Small intestine (tissue), 7 donors: ENCODE results near the gene OSGIN1. TPM values are rescaled to one million over a fixed set of nuclear protein-coding genes. Genes with fewer than 3 reads are reported as not detected.

Experiments
- DNase-seq, 2 donors: peaks; one replicate each; pipeline versions ENCODE4 v3.0.0 to v3.0.0-alpha.2; 2013
- FAIRE-seq: peaks from 2 replicates; lab custom pipeline; 2012; peaks lifted over from hg19 to GRCh38; lab: Jason Lieb, UNC
- H3K27ac ChIP-seq, 3 donors: one replicate each; pipeline ENCODE4 v1.5.1; 2013; ENCODE audit warnings: low read length in 2 of 3, mild to moderate bottlenecking in 2 of 3, control low read depth in 1 of 3, inconsistent platforms in 1 of 3, low read depth in 1 of 3, moderate library complexity in 1 of 3
- H3K27me3 ChIP-seq, 3 donors: one replicate each; pipeline ENCODE4 v1.6.1; 2013; ENCODE audit warnings: low read length in 3 of 3, inconsistent platforms in 1 of 3; ENCODE audit not compliant: control insufficient read depth in 3 of 3, insufficient read depth in 3 of 3
- H3K36me3 ChIP-seq, 3 donors: one replicate each; pipeline ENCODE4 v1.6.1; 2013; ENCODE audit warnings: low read length in 3 of 3, inconsistent platforms in 1 of 3, low read depth in 1 of 3, mild to moderate bottlenecking in 1 of 3, moderate library complexity in 1 of 3; ENCODE audit not compliant: control insufficient read depth in 3 of 3, insufficient read depth in 2 of 3
- H3K4me1 ChIP-seq, 3 donors: one replicate each; pipeline ENCODE4 v1.6.1; 2013; ENCODE audit warnings: low read length in 2 of 3, inconsistent platforms in 1 of 3, low read depth in 1 of 3, mild to moderate bottlenecking in 1 of 3, moderate library complexity in 1 of 3; ENCODE audit not compliant: control insufficient read depth in 3 of 3, insufficient read depth in 2 of 3
- H3K4me3 ChIP-seq, 3 donors: one replicate each; pipeline ENCODE4 v1.5.1; 2013; ENCODE audit warnings: low read length in 3 of 3, control low read depth in 1 of 3, inconsistent platforms in 1 of 3, low read depth in 1 of 3, mild to moderate bottlenecking in 1 of 3, moderate library complexity in 1 of 3
- H3K9me3 ChIP-seq, 2 donors: one replicate each; pipeline ENCODE4 v1.6.1; 2013; ENCODE audit warnings: low read depth in 1 of 2, low read length in 1 of 2; ENCODE audit not compliant: control insufficient read depth in 2 of 2, insufficient read depth in 1 of 2
- WGBS, 3 donors: extraction: QIAGEN DNeasy Blood & Tissue Kit; methylation state at CpG; one replicate each; pipeline ENCODE4 v1.1.7; 2013; 5-methylcytosine and 5-hydroxymethylcytosine counted together
- polyA plus RNA-seq, 4 donors: library from polyadenylated mRNA; stranded (reverse) in 3 of 4; unstranded in 1 of 4; fragments of 200-250 nt in 3 of 4; fragments of 120-200 nt in 1 of 4; gene quantifications; one replicate each; pipeline versions ENCODE4 v1.2.1 to v1.2.3, GENCODE V29; 2013
- donor health status: healthy with polysubstance abuse.
- donor health status: control.
- donor health status: control.
- donor health status: Bipolar disorder and iron deficiency.
- donor health status: healthy.

Gene OSGIN1
- polyA plus RNA-seq, 4 donors = 3.4 to 101 (median 41.1) TPM

DNA sequence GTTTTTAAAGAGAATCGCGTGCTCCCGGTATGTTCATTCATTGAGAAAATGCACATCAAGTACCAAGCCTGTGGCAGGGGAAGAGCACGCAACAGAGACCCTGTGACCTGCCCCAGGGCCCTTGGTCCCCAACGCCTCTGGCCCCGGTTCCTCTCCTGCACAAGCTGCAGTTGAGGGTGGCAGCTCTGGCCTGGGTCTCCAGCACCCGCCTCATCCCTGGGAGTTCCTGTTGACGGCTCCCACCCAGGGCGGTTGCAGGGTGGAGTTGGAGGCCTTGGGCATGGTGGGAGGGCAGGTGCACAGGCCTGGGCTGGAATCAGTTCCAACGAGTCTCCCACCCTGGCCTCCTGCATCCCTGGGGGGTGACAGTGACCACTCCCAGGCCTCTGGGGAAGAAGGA, 20.0 kb downstream of the OSGIN1 start:
- Histone ChIP-seq H3K9me3 (peaks cover 0 to 5% of the 10 kb centered on the region in 2 donors), H3K27me3 (peaks cover 0 to 18% (median 4%) of the 10 kb centered on the region in 3 donors), H3K4me3 (no peak overlapping the region), H3K4me1 (no peaks in the 10 kb centered on the region), H3K27ac (no peak overlapping the region), H3K36me3 (no peaks in the 10 kb centered on the region)
- whole genome bisulfite sequencing, 3 donors = 85 to 91% (median 87%) methylated on average over 9 to 10 of the region's 10 CpGs
- no peak for FAIRE-seq
- DNase-seq = no peak

DNA sequence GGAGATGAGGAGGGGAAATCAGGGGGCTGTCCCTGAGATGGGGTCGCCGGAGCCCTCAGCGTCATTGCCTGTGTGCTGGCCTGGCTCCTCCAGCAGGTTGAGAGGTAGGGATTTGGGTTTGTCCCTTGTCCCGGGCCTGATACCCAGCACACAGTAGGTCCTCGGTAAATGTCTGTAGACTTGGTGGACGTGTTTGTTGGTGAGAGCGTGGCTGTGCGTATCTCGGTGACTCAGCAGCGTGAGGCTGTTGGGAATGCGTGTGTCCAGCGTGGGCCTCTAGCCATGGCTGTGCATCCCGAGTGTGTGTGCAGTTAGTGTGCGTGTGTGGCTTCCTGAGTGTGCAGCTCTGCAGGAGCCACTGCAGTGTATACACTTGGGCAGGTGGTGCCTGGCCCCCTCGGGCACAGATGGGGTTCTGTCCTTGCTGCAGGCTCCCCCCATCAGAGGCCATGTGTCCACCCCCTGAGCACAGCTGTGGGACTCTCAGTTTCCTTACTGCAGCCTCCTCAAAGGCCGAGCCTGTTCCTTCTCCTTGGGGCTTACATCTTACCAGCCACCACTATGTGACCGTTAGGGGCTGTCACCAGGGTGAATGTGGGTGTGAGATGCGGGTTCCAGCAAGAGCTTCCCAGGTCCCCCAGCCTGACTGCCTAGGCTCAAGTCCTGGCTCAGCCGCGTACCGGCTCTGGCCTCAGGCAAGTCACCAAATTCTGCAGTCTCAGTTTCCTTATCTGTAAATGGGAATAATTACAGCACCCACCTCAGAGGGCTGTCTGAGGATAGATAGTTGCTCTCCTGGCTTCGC, 20.7 kb downstream of the OSGIN1 start:
- Histone ChIP-seq H3K27me3 (peaks cover 0 to 18% (median 4%) of the 10 kb centered on the region in 3 donors), H3K4me3 (no peak overlapping the region), H3K4me1 (no peaks in the 10 kb centered on the region), H3K27ac (no peak overlapping the region), H3K9me3 (peaks cover 0 to 12% of the 10 kb centered on the region in 2 donors), H3K36me3 (no peaks in the 10 kb centered on the region)
- no peak for FAIRE-seq
- no peak for DNase-seq
- 83 to 87% (median 87%) methylated on average over 22 of the region's 22 CpGs for WGBS, 3 donors

- Histone ChIP-seq H3K4me1 (no peaks in the 10 kb centered on the region), H3K9me3 (peaks cover 0 to 19% of the 10 kb centered on the region in 2 donors), H3K4me3 (no peak overlapping the region), H3K27me3 (peaks cover 0 to 12% (median 4%) of the 10 kb centered on the region in 3 donors), H3K27ac (no peak overlapping the region), H3K36me3 (no peaks in the 10 kb centered on the region)
- DNase-seq = no peak
- WGBS, 3 donors = 50 to 79% (median 71%) methylated on average over 7 of the region's 7 CpGs
- FAIRE-seq = no peak
These were observed 21.4 kb downstream of the OSGIN1 start for GRCh38 chr16:83974475-83974874.

DNA sequence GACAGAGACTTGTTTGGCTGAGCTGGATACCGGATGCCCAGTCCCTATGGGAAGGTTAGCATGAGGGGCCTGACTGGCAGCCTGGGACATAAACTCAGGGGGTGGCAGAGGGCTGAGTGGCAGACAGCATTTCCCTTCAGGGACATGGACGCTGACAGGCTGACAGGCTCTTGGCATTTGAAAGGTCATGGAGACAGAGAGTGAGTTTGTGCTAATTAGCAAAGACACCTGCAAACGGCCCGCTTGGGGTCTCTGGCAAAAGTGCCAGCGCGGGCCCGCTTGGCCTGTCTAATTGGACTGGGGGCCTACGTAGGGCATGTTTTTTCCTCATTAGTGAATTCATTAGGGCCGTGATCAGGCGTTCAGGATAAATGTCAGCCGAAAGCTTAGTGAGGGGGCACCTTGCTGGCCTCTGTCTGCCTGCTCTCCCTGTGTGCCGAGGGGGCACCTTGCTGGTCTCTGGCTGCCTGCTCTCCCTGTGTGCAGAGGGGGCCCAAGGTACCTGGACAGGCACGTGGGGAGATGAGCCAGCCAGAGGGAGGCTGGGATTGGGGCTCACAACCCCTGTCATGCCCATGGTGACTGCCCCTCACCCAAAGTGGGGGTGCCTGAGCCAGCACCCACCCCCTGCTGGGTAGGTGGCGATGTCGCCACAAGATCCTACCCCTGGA, 22.7 kb downstream of the OSGIN1 start:
- no peak for DNase-seq
- WGBS, 3 donors = 79 to 81% (median 81%) methylated on average over 15 of the region's 15 CpGs
- FAIRE-seq = no peak

GRCh38 chr16:83977056-83977815, 24.2 kb downstream of the OSGIN1 start:
- no peak overlapping the region for H3K27ac ChIP-seq
- no peaks in the 10 kb centered on the region for H3K27me3 ChIP-seq
- DNase-seq = no peak
- FAIRE-seq = no peak
- no peak overlapping the region for H3K4me3 ChIP-seq
- H3K4me1 ChIP-seq = no peaks in the 10 kb centered on the region
- WGBS, 3 donors = 80 to 91% (median 89%) methylated on average over 6 of the region's 6 CpGs
- no peaks in the 10 kb centered on the region for H3K36me3 ChIP-seq
- H3K9me3 ChIP-seq = peaks cover 0 to 25% of the 10 kb centered on the region in 2 donors

More for the DNA sequence above, 22.7 kb downstream of the OSGIN1 start:
- Histone ChIP-seq H3K27ac (no peak overlapping the region), H3K27me3 (no peaks in the 10 kb centered on the region), H3K36me3 (no peaks in the 10 kb centered on the region), H3K9me3 (peaks cover 0 to 25% of the 10 kb centered on the region in 2 donors), H3K4me3 (no peak overlapping the region), H3K4me1 (no peaks in the 10 kb centered on the region)

DNA sequence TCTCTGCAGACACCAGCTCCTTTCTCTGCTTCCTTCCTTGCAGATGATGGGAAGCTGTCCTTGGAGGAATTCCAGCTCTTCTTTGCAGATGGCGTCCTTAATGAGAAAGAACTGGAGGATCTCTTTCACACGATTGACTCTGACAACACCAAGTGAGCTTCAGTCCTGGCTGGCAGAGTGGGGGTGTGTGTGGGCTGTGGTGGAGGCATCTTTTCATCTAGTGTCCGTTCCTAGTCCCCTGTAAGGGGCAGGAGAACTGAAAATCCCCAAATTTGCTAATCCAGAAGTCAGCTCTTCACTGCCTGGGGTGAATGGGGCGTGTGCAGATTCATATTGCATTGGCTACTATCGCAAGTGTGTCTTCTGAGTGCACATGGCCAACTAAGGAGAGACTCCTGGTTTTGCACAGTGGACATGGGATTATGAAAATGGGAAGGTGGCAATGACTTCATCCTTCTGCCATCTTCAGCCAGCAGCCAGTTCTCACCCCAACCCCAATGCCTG, 25.4 kb downstream of the OSGIN1 start:
- H3K36me3 ChIP-seq = no peaks in the 10 kb centered on the region
- H3K9me3 ChIP-seq = peaks cover 0 to 25% of the 10 kb centered on the region in 2 donors
- H3K27me3 ChIP-seq = no peaks in the 10 kb centered on the region
- no peak overlapping the region for H3K27ac ChIP-seq
- no peak for FAIRE-seq
- WGBS, 3 donors = 79 to 83% (median 81%) methylated on average over 5 of the region's 5 CpGs
- H3K4me1 ChIP-seq = no peaks in the 10 kb centered on the region
- no peak overlapping the region for H3K4me3 ChIP-seq
- no peak for DNase-seq

DNA sequence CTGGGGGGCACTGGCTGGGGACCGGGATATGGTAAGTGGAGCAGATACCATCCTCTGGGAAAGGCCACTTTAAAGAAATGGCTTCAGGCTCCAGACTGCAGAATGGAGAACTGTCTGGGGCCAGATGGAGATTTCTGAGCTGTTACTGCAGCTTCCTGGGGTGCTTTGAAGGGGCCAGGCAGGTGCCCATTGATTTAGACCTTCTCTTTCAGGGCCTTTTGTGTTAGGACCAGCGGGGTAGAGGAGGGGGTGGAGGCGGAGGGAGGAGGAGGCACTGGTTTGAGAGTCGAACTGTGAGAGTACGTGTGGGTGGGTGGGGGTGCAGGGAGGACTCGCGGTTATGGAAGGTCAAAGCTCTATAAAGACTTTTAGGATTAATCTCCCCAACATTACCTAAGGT, 26.4 kb downstream of the OSGIN1 start:
- no peak overlapping the region for H3K27ac ChIP-seq
- FAIRE-seq = no peak
- H3K9me3 ChIP-seq = peaks cover 0 to 25% of the 10 kb centered on the region in 2 donors
- H3K27me3 ChIP-seq = no peaks in the 10 kb centered on the region
- H3K36me3 ChIP-seq = no peaks in the 10 kb centered on the region
- DNase-seq = no peak
- 89 to 98% (median 91%) methylated on average over 7 of the region's 7 CpGs for WGBS, 3 donors
- H3K4me1 ChIP-seq = no peaks in the 10 kb centered on the region
- no peak overlapping the region for H3K4me3 ChIP-seq

- FAIRE-seq (no peak), DNase-seq (no peak)
- H3K4me3 ChIP-seq = no peak overlapping the region
- no peak overlapping the region for H3K27ac ChIP-seq
- 87 to 96% (median 94%) methylated on average over 2 of the region's 2 CpGs for WGBS, 3 donors
- H3K4me1 ChIP-seq = no peaks in the 10 kb centered on the region
- H3K9me3 ChIP-seq = peaks cover 0 to 25% of the 10 kb centered on the region in 2 donors
- H3K36me3 ChIP-seq = no peaks in the 10 kb centered on the region
- H3K27me3 ChIP-seq = no peaks in the 10 kb centered on the region
These were observed 27.8 kb downstream of the OSGIN1 start for GRCh38 chr16:83980794-83981193.
